ENCODE measurements around the gene DYNLT2.

DNA sequence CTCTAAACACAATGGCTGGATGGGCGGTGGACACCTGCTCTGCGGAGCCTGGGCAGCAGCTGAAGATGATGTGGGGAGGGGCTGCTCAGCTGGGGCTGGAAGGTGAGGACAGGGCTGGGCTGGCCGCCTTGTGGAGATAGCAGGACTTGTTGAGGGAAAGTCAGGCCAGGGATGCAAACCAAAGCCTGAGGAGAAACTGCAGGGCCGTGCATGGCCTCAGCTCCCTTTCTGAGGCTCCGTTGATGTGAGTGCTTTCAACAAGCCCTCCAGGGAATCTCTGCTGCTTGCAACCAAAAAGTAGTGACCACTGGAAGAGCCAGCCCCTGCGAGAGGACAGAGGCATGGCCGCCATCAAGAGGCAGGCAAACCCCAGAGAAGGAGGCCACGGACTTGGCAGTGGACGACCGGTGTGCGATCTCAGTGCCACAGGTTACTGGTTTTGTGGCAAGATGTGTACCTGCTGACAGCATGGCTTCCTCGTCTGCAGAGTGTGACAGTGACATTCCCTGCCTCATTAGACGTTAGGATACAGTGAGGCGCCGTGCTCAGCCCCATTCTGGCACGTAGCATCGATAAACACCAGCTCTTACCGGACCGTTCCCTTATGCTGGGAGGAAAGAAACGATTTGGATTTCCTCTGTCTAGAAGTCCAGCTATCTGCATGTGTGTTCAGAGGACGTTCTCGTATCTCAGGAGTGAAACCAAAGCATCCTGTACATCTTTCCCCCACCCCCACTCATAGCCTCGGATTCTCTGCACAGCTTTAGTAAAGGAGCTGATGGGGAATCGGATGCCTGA lies 38.0 kb upstream of the DYNLT2 start:
- no peak for TF ChIP-seq YY1 (IDR thresholded peaks at IDR 0.05; ENCODE audit: insufficient read depth, insufficient read length)
- TF ChIP-seq ZNF274 (IDR thresholded peaks at IDR 0.05; ENCODE audit: low read depth, low read length): no peak
- TF ChIP-seq SUZ12 (IDR thresholded peaks at IDR 0.05; ENCODE audit: extremely low read depth, insufficient read depth, insufficient read length): no peak

All from NT2/D1 (cell line).